Measurements from ENCODE around the gene PLEKHG5.

- TF ChIP-seq CTCF (IDR thresholded peaks at IDR 0.05; ENCODE audit: low read depth, low read length) (no peak), MAX (IDR thresholded peaks at IDR 0.05; ENCODE audit: low read depth, low read length) (no peak), POLR2A (IDR thresholded peaks at IDR 0.05; ENCODE audit: extremely low read depth, insufficient read length) (no peak)
Observed at GRCh38 chr1:6465461-6466005, 25.9 kb downstream of the PLEKHG5 start.

All from NB4 (cell line).